Measurements from ENCODE around the gene PSAP. TPM values are rescaled to one million over a fixed set of nuclear protein-coding genes. Genes with fewer than 3 reads are reported as not detected.
A peak's percentile ranks its signal among the peaks of the same experiment; 100 is the strongest.

Gene PSAP
- total RNA-seq, 1 experiment from 2014 or later = 490 TPM

DNA sequence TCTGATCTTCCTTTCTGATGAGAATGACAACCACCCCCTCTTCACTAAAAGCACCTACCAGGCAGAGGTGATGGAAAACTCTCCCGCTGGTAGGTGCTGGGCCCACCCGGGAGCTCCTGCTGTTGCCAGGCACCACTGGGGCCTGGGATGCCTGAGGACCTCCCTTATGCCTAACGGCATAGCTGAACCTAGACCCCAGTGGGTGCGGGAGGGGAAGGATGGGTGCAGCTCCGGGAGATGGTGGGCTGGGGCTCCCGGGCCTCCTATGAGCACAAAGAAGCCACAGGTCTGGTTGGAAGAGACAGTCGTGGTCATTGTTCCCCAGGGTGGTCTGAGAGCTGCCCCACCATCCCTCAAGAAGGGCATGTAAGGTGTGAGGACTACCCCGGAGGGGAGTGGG, 62.1 kb downstream of the PSAP start:
- DNase-seq (ENCODE audit: low spot score) = no peak

DNA sequence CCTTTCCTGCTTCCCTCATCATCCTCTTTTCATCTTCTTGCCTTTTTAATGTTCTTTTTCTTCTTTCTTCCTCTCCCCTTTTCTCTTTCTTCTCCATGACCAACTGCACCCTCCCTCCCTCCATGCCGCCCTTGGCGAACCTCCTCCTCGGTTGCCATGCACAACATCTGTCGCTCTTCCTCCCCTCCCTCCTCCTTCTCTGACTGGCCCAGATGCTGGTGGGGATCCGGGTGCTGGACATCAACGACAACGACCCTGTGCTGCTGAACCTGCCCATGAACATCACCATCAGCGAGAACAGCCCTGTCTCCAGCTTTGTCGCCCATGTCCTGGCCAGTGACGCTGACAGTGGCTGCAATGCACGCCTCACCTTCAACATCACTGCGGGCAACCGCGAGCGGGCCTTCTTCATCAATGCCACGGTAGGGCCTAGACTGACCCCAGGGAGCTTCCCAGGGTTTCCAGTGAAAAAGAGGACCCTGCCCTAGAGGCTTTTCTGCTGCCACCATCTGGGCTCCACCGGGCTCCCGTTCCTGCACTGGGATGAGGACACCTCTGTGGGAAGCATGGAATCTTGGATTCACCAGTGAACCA, 66.3 kb downstream of the PSAP start:
- no peak for DNase-seq (ENCODE audit: low spot score)

DNA sequence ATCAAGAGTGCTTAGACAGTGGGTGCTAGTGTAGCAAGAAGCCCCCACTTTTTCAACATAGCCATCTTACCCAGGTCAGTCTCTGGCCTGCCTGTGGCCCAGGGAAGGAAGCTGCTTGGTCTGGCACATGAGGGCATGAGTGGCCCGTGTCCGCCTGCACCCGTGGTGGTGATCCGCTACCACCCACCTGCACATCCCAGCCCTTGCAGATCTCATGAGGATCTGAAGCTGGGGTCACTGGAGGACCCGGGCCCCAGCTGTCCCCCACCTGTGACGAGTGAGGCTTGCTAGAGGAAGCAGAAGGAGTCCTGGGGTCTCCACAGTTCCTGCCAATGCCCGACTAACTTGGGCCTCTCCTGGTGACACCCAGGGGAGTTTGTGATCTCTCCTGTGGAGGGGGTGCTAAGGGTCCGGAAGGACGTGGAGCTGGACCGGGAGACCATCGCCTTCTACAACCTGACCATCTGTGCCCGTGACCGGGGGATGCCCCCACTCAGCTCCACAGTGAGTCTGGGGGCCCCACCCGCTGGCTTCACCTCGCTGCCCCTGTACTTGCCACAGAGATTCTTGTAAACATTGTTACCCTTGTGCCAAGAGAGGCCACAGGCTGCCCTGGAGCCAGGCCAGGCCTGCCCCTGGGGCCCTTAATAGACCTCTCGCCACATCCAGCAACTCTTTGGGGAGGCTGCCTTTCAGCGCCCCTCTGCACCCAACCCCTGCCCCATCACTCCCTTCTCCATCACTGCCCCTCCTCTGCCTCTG, 67.0 kb downstream of the PSAP start:
- no peak for DNase-seq (ENCODE audit: low spot score)

DNA sequence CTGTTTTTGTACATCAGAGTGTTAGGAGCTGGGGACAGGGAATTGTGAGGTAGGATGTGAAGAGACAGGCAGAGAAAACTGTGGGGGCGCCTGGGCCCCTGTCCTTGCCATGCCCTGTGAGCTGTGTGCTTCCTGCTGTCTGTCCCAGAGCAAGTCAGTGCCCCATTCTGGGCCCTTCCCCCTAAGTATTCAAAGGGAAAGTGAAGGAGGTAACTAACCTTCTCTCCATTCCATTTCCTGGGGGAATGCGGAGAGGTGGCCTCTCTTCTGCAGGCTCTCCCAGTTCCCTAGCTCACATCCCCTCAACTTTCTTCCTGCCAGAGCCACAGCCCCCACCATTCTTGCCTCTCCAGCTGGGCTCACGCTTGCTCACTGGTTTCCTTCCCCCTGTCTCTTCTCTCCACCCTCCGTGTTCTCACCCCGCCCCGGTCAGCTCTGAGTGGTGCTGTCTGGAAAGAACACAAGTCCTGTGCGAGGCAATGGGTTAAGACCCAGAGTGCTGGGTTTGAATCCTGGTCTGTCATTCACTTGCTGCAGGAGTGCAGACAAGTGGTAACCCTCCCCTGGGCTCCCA, 68.0 kb downstream of the PSAP start:
- no peak for DNase-seq (ENCODE audit: low spot score)

DNA sequence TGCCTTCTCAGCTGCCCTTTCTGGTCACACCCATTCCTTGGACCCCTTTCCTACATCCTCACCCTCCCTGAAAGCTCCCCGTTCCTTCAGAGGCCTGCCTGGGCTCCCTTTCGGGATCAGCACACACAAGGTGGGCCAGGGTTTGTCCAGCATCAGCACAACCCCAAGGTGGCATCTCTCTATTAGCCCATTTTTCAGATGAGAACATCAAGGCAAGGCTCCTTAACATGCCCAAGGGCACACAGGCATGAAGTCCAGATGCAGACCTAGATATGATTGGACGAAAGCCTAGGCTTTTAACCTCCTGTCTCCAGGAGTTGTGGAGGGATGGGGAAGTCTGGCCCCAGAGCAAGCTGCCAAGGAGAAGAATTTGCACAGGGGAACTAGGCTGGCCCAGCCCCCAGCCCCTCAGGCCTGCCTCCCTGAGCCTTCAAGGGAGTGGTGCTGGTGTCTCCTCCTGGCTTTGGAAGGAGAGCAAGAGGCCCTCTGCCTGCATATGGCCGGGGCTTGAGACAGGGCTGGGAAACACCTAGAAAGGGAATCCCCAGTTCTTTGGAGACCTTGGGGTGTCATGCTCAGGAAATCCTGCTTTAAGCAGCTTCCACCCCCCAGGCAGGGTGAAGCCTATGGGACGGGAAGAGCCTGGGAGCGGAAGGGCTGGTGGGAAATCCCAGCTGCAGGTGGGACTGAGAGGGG, 68.7 kb downstream of the PSAP start:
- DNase-seq (ENCODE audit: low spot score) = no peak

DNA sequence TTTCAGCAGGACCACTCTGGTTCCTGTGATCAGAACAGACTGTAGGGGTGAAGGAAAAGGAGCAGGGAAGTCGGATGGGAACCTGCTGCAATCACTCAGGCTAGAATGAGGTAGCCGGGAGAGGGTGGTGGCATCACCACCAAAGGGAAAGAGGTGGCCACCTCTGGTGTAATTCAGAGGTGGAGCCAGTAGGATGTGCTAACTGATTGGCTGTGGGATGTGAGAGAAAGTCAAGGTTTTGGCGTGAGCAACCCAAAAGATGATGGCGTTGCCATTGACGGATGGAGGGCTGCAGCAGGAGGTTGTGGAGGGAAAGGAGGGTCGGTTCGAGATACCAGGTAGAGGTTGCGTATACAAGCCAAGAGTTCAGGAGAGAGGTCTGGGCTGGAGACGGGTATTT, 70.3 kb downstream of the PSAP start:
- DNase-seq (ENCODE audit: low spot score) = no peak

DNA sequence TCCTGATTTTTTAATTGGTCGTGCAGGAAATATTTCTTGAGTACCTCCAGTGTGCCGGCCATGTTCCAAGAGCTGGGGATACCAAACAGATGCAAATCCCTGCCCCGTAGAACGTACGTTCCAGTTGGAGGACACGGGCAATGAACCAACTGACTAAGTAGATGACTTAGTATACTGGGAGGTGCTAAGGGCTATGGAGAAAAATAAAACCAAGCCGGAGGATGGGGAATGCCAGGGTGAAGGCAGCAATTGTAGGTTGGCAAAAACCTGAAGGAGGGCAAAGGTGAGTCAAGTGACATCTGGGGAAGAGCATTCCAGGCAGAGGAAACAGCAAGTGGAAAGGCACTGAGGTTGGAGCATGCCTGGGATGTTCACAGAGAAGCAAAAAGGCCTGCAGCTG, 70.9 kb downstream of the PSAP start:
- DNase-seq (ENCODE audit: low spot score) = no peak

DNA sequence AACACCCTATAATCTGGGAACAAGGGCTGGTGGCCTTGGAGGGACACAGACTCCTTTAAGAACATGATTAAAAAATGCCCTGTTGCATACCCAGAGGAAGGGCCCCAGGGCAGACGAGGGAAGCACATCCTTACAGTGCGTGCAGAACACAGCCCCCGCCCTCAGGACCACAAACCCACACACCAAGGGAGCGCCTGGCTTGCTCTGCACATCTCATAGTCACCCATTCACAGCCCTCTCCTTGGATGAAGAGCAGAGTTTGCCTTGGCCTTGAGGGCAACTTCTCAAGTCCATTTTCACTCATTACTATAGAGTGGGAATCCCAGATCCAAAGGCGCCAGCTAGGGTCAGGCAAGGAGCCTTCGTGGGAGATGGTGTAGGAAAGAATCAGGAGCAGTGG, 71.4 kb downstream of the PSAP start:
- DNase-seq (ENCODE audit: low spot score) = no peak

DNA sequence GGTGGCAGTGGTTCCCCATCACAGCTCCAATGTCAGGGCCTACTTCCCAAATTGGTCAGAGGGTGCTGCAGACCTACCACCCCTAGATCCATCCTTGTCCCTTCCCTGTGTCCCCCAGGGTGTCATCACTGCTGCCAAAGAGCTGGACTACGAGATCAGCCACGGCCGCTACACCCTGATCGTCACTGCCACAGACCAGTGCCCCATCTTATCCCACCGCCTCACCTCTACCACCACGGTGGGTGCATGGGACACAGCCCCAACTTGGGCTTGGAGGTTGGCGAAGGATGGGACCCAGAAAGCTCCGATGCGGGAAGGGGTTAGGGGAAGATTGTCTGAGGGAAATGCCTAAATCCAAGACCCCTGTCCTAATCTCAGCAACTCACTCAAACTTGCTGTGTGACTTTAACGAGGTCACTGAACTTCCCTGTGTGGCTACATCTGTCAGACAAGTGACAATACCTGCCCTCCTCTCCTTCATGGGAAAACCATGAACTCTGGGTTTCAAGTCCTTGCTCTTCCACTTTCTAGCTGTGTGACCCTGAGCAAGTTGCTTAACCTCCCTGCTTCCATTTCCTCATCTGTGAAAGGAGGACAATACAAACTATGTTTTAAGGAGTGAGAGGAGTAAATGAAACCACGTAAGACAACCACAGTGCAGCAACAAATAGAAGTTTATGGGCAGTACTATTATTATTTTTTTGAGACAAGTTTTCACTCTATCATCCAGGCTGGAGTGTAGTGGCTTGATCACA, 72.8 kb downstream of the PSAP start:
- DNase-seq (ENCODE audit: low spot score) = no peak

DNA sequence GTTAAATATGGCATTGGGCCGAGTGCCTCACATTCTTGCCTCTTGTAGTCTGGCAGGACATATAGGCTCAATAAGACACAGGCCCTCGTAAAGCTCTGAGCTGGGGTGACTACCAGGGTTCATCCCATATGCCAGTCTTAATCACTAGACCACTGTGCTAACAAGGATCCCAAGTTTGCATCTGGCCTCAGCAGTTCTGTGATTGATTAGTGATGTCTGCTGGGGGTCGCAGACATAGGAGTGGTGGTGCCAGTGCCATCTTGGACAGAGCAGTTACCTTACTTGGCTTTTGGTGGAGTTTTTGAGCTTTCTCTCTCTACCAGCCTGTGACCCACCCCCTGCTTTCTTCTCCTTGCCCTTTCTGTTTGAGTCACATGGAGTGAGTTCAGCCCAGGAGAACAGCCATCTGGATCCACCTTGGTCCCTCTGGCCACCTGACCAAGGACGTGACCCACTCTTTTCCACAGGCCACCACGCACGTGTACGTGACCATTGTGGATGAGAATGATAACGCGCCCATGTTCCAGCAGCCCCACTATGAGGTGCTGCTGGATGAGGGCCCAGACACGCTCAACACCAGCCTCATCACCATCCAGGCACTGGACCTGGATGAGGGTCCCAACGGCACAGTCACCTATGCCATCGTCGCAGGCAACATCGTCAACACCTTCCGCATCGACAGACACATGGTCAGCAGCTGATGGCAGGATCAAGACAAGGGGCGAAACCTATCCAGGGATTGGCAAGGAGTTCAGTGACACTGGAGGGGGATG, 73.7 kb downstream of the PSAP start:
- DNase-seq (ENCODE audit: low spot score) = no peak

DNA sequence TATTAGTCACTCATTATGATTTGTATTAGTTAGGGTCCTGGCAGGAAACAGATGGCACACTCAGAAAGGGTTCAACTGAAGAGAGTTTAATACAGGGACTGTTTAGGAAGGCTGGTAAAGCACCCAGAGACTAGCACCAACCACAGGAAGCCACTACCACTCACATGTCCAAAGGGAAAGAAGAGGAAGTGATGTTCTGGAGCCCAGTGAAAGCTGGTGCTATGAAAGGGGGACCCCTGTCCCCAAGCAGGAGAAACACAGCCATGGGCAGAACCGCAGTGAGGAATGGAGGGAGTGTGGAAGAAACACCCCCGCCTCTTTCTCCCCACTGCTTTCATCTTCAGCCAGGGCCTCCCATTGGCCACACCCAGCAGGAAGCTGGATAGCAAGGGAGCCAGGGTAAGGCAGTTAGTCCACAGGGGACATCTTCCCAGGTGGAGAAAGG, 74.5 kb downstream of the PSAP start:
- DNase-seq (ENCODE audit: low spot score) = no peak

DNA sequence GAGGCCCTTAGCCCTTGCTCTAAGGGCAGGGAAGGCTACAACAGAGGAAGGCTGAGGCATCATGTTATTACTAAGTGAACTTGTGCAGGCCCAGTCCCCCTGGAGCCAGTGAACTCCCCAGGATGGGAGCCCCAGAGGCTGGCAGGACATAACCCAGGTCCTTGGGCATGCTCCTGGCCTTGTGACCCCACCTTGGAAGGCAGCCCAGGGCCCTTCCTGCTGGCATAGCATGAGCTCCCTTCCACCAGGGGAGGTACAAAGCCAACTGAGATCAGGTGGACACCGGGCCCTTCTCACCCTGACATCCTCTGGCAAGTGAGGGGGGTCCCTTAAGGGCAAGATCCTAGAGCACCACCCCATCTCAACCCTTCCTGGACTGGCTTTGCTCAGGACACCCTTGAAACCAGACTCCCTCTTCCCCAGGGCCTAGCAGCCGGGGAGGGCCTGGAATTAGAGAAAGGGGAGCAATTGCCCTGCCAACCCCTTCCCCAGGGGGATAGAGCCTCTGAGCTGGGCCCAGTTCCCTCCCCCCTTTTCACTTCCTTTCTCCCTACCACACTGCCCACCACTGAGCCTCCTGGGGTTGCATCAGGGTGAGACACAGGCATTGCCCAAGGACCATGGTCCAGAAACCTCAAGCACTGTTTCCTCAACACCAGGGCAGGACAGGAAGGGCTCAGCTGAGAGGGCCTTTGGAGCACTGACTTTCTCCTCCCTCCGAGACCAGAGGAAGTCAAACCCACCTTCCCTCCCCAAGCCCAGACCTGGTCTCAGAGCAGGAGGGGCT, 75.9 kb downstream of the PSAP start:
- DNase-seq (ENCODE audit: low spot score) = no peak

DNA sequence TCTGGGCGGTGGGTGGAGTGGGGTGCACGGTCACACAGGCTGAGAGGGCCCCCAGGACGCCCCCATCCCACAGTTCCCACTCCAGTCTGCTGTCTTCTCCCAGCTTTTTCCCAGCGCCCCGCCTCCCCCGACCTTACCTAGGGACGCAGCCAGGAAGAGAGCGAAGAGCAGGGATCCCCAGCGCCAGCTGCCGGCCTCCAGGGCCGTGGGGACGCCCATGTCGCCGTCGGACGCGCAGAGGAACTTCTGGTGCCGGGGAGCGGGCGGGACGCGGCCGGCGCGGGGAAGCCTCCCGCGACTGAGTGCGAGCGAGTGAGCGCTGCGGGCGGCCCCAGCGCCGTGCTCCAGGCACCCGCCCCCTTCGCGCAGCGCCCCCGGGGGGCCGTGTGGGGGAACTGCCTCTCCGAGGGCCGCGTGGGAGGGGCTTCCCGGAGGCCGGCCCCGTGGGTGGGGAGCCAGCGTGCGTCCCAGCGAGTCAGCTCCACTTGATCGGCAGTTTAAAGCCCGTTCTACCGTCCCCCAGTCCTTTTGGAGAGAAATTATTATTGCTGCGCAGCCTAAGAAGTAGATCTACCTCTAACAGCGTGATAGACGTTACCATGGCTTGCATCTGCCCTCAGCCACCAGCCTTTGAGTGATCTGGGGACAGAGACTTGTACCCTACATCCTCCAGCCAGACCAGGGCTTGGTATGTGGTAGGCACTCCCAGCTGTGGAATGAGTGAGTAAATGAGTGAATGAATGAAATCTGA, 77.7 kb downstream of the PSAP start, which contains the start of gene VSIR:
Gene VSIR, minus strand, starts transcription at position 300 of the 751 bp plus-strand sequence. Its CDS starts 81 bp downstream, at position 219.
- DNase-seq (ENCODE audit: low spot score) = no peak

DNA sequence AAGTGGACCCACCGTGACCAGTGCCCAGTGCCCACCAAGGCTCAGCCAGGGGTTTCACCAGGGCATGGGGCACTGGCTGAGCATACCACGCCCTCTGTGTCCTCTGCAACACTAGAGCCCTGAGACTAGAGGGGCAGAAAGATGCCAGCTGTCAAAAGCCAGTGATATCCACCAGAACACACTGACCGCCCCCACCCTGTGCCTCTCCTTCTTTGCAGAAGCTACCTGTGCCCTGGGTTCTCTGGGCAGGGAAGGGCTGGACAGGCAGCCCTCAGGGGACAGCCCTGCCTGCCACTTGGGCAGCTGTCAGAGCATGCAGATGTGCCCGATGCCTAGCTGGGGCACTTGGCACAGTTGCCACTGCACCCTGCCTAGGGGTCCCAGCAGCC, 78.2 kb downstream of the PSAP start:
- DNase-seq (ENCODE audit: low spot score) = no peak

DNA sequence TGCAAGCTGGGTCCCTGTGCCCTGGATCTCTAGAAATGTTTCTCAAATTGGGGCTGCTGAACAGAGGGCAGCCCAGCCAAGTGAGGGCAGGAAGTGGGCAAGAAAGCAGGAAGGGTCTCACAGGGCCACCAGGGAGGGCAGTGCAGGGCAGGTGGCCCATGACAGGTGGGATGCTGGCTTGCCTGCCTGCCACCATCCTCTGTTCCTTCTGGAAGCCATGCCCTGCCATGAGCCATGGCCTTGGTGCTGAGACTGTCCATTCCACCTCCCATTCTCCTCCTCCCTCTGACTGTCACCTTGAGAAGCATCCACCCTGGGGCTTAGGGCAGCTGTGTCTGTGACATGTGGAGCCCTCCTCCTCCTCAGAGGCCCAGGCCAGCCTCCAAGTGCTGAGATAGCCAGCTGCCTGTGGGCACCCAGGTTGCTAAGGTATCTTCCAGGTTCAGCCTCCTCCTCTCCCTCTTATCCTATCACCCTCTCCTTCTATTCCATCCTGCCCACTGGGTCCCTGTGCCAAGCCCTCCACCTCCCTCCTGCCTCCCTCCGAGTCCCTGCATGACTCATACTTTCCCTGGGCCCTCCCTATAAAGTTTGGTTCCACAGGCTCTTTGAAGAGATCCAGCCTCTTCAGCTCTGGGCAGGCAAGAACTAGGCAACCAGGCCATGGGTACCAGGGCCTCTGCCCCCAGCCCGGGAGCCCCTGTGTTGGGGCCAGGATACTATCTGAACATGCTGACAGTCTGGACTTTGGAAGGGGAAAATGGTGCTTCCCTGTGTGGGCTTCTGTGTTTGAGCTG, 79.0 kb downstream of the PSAP start:
- DNase-seq (ENCODE audit: low spot score) = peak; percentile 75

DNA sequence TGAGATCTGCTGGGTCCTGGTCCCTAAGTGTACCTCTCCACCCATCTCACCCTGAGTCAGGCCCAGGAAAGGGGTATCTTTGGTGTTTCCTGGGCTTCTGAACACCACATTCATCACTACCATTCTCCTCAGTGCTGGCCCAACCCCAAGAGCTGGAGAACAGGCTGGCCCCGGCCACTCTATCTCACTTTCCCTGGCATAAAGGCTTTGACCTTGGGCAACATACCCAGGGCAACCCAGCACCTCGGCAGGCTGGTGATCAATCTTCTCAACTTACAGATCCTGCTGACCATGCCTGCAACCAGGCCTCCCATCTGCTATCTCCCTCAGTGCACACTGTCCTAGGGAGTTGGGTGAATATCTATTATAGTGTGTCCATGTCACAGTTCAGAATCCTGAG, 79.8 kb downstream of the PSAP start:
- DNase-seq (ENCODE audit: low spot score) = no peak

DNA sequence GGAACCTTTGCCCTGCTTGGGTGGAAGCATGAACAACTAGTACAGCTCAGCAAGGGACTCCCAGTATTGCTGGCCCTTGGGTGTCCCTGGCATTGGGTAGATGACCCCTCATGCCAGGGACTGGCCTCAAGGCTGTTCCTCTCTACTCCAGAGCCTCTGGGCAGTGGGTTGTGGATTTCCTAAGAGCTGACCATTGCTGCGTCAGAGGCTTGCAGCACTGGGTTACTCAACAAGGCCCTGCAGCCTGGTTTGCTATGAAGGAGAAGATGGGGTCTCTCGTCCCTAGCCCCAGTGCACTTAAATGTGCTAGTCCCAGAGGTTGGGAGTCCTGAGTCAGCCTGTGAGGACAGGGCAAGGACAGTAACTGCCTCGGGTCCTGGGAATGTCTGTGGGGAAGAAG, 80.3 kb downstream of the PSAP start:
- no peak for DNase-seq (ENCODE audit: low spot score)

DNA sequence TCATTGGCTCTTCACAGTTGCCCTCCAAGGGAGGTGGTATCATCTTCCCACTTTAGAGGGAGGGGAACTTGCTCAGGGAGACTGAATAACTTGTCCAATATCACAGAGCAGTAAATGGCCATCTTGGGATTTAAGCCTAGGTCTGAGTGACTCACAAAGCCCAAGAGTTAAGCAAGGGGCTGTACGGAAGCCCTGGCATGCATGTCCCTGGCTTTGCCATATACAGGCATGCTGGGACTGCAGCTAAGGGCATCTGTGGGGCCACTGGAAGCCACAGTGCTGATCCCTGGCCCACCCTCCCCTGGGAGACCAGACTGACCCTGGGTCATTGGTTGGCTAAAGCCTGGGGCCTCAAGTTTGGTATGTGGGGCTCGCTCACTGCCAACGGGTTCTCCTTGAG, 80.8 kb downstream of the PSAP start:
- DNase-seq (ENCODE audit: low spot score) = no peak

Data from H4 (cell line).